ENCODE data around the gene BPI.

Gene BPI

GRCh38 chr20:38296433-38296832, 7.5 kb upstream of the BPI start:
- Mint-ChIP-seq H3K36me3 (ENCODE audit: low read depth) (no peaks in the 10 kb centered on the region), H3K4me3 (no peak overlapping the region)

GRCh38 chr20:38297916-38298674, 5.9 kb upstream of the BPI start:
- Mint-ChIP-seq H3K27me3 (ENCODE audit: low read depth) (no peaks in the 10 kb centered on the region), H3K4me3 (no peak overlapping the region), H3K27ac (peak overlapping the region in 2 of 3 experiments; percentile 98 to 100), H3K4me1 (peaks cover 44% of the 10 kb centered on the region), H3K9me3 (no peaks in the 10 kb centered on the region), H3K36me3 (ENCODE audit: low read depth) (no peaks in the 10 kb centered on the region)
- no peak for TF ChIP-seq CTCF (IDR thresholded peaks at IDR 0.05; ENCODE audit: unreplicated experiment in 3 of 3)

More at GRCh38 chr20:38296433-38296832, 7.5 kb upstream of the BPI start:
- TF ChIP-seq CTCF (IDR thresholded peaks at IDR 0.05; ENCODE audit: unreplicated experiment in 3 of 3): no peak
- Mint-ChIP-seq H3K27me3 (ENCODE audit: low read depth) (no peaks in the 10 kb centered on the region), H3K9me3 (no peaks in the 10 kb centered on the region), H3K4me1 (peaks cover 42% of the 10 kb centered on the region), H3K27ac (peak overlapping the region in 2 of 3 experiments; percentile 27 to 84)

- H3K4me1 Mint-ChIP-seq: peaks cover 45% of the 10 kb centered on the region
- no peaks in the 10 kb centered on the region for H3K36me3 Mint-ChIP-seq (ENCODE audit: low read depth)
- TF ChIP-seq CTCF (IDR thresholded peaks at IDR 0.05; ENCODE audit: unreplicated experiment in 3 of 3): no peak
- H3K27me3 Mint-ChIP-seq (ENCODE audit: low read depth): no peaks in the 10 kb centered on the region
- H3K4me3 Mint-ChIP-seq: no peak overlapping the region
- peak overlapping the region; percentile 97 to 100 (median 98) for H3K27ac Mint-ChIP-seq
- H3K9me3 Mint-ChIP-seq: no peaks in the 10 kb centered on the region
Observed at GRCh38 chr20:38298768-38299288, 5.1 kb upstream of the BPI start.

- no peak for TF ChIP-seq CTCF (IDR thresholded peaks at IDR 0.05; ENCODE audit: unreplicated experiment in 3 of 3)
- H3K36me3 Mint-ChIP-seq (ENCODE audit: low read depth): no peaks in the 10 kb centered on the region
- peaks cover 53% of the 10 kb centered on the region for H3K4me1 Mint-ChIP-seq
Observed at GRCh38 chr20:38299963-38300362, 4.0 kb upstream of the BPI start.

GRCh38 chr20:38300438-38300837, 3.5 kb upstream of the BPI start:
- Mint-ChIP-seq H3K27me3 (ENCODE audit: low read depth) (no peaks in the 10 kb centered on the region), H3K4me1 (peaks cover 54% of the 10 kb centered on the region), H3K36me3 (ENCODE audit: low read depth) (no peaks in the 10 kb centered on the region), H3K9me3 (no peaks in the 10 kb centered on the region), H3K27ac (peak overlapping the region; percentile 74 to 100 (median 98)), H3K4me3 (no peak overlapping the region)
- no peak for TF ChIP-seq CTCF (IDR thresholded peaks at IDR 0.05; ENCODE audit: unreplicated experiment in 3 of 3)

More at GRCh38 chr20:38299963-38300362, 4.0 kb upstream of the BPI start:
- H3K27me3 Mint-ChIP-seq (ENCODE audit: low read depth): no peaks in the 10 kb centered on the region
- H3K27ac Mint-ChIP-seq: peak overlapping the region; percentile 74 to 100 (median 98)
- H3K4me3 Mint-ChIP-seq: no peak overlapping the region
- H3K9me3 Mint-ChIP-seq: no peaks in the 10 kb centered on the region
